LNCAP (cell line): Measurements from ENCODE around the gene CEP85.

ENCODE experiments used
- CTCF ChIP-seq: fragments of 450-650 bp; IDR thresholded peaks from 2 replicates; pipeline ENCODE4 v1.5.1; 2017; ENCODE audit warnings: mild to moderate bottlenecking

Gene CEP85

GRCh38 chr1:26191739-26192138 lies 42.3 kb upstream of the CEP85 start:
- no peak for TF ChIP-seq CTCF

GRCh38 chr1:26195805-26196204 lies 38.2 kb upstream of the CEP85 start:
- no peak for TF ChIP-seq CTCF

- TF ChIP-seq CTCF, result no peak
Observed at GRCh38 chr1:26197301-26197700, 36.7 kb upstream of the CEP85 start.

GRCh38 chr1:26197813-26198212 lies 36.2 kb upstream of the CEP85 start:
- TF ChIP-seq CTCF, result no peak

GRCh38 chr1:26200413-26200812 lies 33.6 kb upstream of the CEP85 start:
- no peak for TF ChIP-seq CTCF

- TF ChIP-seq CTCF, result no peak
Observed at GRCh38 chr1:26203642-26204318, 30.2 kb upstream of the CEP85 start.

GRCh38 chr1:26210147-26210870 lies 23.7 kb upstream of the CEP85 start:
- no peak for TF ChIP-seq CTCF
